NCI-H748 (cell line): Measurements from ENCODE around the gene CCDC12.

Source experiments
- DNase-seq: peaks from one replicate; lab custom pipeline; 2025; ENCODE audit not compliant: unreplicated experiment; lab: John Stamatoyannopoulos, UW

The CCDC12 gene

GRCh38 chr3:46878781-46879436 lies 97.6 kb downstream of the CCDC12 start:
- no peak for DNase-seq

GRCh38 chr3:46877406-46878125 lies 99.0 kb downstream of the CCDC12 start, which contains the start of gene PTH1R:
Gene PTH1R, plus strand, starts transcription at chr3:46877721. Its CDS starts 5,839 bp downstream, at chr3:46883560.
- DNase-seq = no peak

GRCh38 chr3:46876313-46877300 lies 99.9 kb downstream of the CCDC12 start:
- no peak for DNase-seq

- DNase-seq = no peak
These were observed 101.0 kb downstream of the CCDC12 start for GRCh38 chr3:46875560-46875959.

- no peak for DNase-seq
These were observed 102.1 kb downstream of the CCDC12 start for GRCh38 chr3:46874430-46874829.

GRCh38 chr3:46873521-46873920 lies 103.0 kb downstream of the CCDC12 start:
- no peak for DNase-seq
